Measurements from ENCODE around the gene MIPOL1.

MIPOL1 gene

GRCh38 chr14:37369425-37369824 is 171.7 kb downstream of the MIPOL1 start:
- POLR2A ChIA-PET, result no interaction called here
- no peak overlapping the region for H3K4me3 ChIP-seq (ENCODE audit: low read depth, low read length)
- no peaks in the 10 kb centered on the region for H3K36me3 ChIP-seq (ENCODE audit: control insufficient read depth in 2 of 2, insufficient read depth in 1 of 2, low read length in 2 of 2)
- CTCF ChIA-PET, result interaction anchor here (0.5 kb wide), 1 partner anchor 27 kb away, joined by 3 read pairs; no protein-coding TSS in a partner anchor
- no peaks in the 10 kb centered on the region for H3K9me3 ChIP-seq (ENCODE audit: control insufficient read depth, insufficient read depth, low read depth, low read length)
- H3K27ac ChIP-seq (ENCODE audit: extremely low read depth, low read depth, low read length), result no peak overlapping the region
- no peaks in the 10 kb centered on the region for H3K4me1 ChIP-seq (ENCODE audit: control insufficient read depth, insufficient read depth, low read length)
- no peak for TF ChIP-seq ZNF785 (tag by site-specific recombination; IDR thresholded peaks at IDR 0.05)
- TF ChIP-seq ZSCAN23 (tag by site-specific recombination; IDR thresholded peaks at IDR 0.05), result no peak
- TF ChIP-seq ZNF221 (tag by site-specific recombination; IDR thresholded peaks at IDR 0.05; ENCODE audit: borderline replicate concordance), result no peak
- no peak for TF ChIP-seq SCRT2 (tag by site-specific recombination; IDR thresholded peaks at IDR 0.05)

- no peak for TF ChIP-seq MEIS1 (CRISPR knock-in tag; IDR thresholded peaks at IDR 0.05; ENCODE audit: borderline replicate concordance)
- no peak for TF ChIP-seq ZFP3 (tag by site-specific recombination; IDR thresholded peaks at IDR 0.05; ENCODE audit: low read depth)
- TF ChIP-seq ZNF133 (tag by site-specific recombination; IDR thresholded peaks at IDR 0.05), result no peak
- TF ChIP-seq ZNF211 (tag by site-specific recombination; IDR thresholded peaks at IDR 0.05; ENCODE audit: low read depth), result no peak
- TF ChIP-seq ZNF350 (tag by site-specific recombination; IDR thresholded peaks at IDR 0.05), result no peak
- no peak for TF ChIP-seq ZNF112 (tag by site-specific recombination; IDR thresholded peaks at IDR 0.05)
- TF ChIP-seq ZNF530 (tag by site-specific recombination; IDR thresholded peaks at IDR 0.05; ENCODE audit: low read depth), result no peak
- CTCF ChIA-PET, result no interaction called here
- H3K9me3 ChIP-seq (ENCODE audit: control insufficient read depth, insufficient read depth, low read depth, low read length), result no peaks in the 10 kb centered on the region
- no peaks in the 10 kb centered on the region for H3K4me1 ChIP-seq (ENCODE audit: control insufficient read depth, insufficient read depth, low read length)
- POLR2A ChIA-PET, result no interaction called here
- no peaks in the 10 kb centered on the region for H3K36me3 ChIP-seq (ENCODE audit: control insufficient read depth in 2 of 2, insufficient read depth in 1 of 2, low read length in 2 of 2)
- H3K4me3 ChIP-seq (ENCODE audit: low read depth, low read length), result no peak overlapping the region
- no peak overlapping the region for H3K27ac ChIP-seq (ENCODE audit: extremely low read depth, low read depth, low read length)
These were observed 177.8 kb downstream of the MIPOL1 start for GRCh38 chr14:37375566-37375965.

- ChIA-PET POLR2A (interaction anchor here (0.6 kb wide), 1 partner anchor 218 kb away, joined by 4 read pairs; the partner anchor contains the start of gene FOXA1), CTCF (interaction anchor here (0.6 to 1.4 kb wide), 2 partner anchors 130 to 187 kb away, joined by 3 read pairs; no protein-coding TSS in a partner anchor)
- Histone ChIP-seq H3K9me3 (ENCODE audit: control insufficient read depth, insufficient read depth, low read depth, low read length) (no peaks in the 10 kb centered on the region), H3K4me3 (ENCODE audit: low read depth, low read length) (no peak overlapping the region), H3K27ac (ENCODE audit: extremely low read depth, low read depth, low read length) (no peak overlapping the region), H3K36me3 (ENCODE audit: control insufficient read depth in 2 of 2, insufficient read depth in 1 of 2, low read length in 2 of 2) (no peaks in the 10 kb centered on the region), H3K4me1 (ENCODE audit: control insufficient read depth, insufficient read depth, low read length) (no peaks in the 10 kb centered on the region)
- TF ChIP-seq ZBTB6 (tag by site-specific recombination; IDR thresholded peaks at IDR 0.05) (no peak), ZNF221 (tag by site-specific recombination; IDR thresholded peaks at IDR 0.05; ENCODE audit: borderline replicate concordance) (no peak), ZNF274 (IDR thresholded peaks at IDR 0.05; ENCODE audit: low read length) (no peak), ZNF274 (tag by site-specific recombination; IDR thresholded peaks at IDR 0.05; ENCODE audit: borderline replicate concordance) (no peak), ZNF514 (tag by site-specific recombination; IDR thresholded peaks at IDR 0.05) (no peak), ZBTB20 (tag by site-specific recombination; IDR thresholded peaks at IDR 0.05) (no peak), ATF2 (tag by site-specific recombination; IDR thresholded peaks at IDR 0.05; ENCODE audit: low read depth) (no peak), KLF7 (tag by site-specific recombination; IDR thresholded peaks at IDR 0.05; ENCODE audit: borderline replicate concordance) (no peak), CTCF (tag by site-specific recombination; IDR thresholded peaks at IDR 0.05) (no peak), ZBTB7A (tag by site-specific recombination; IDR thresholded peaks at IDR 0.05; ENCODE audit: low read depth) (no peak), ZNF501 (tag by site-specific recombination; IDR thresholded peaks at IDR 0.05) (no peak), KLF9 (tag by site-specific recombination; IDR thresholded peaks at IDR 0.05; ENCODE audit: low read depth) (no peak), ZNF169 (tag by site-specific recombination; IDR thresholded peaks at IDR 0.05) (no peak), ZNF423 (tag by site-specific recombination; IDR thresholded peaks at IDR 0.05) (no peak), ZNF777 (tag by site-specific recombination; IDR thresholded peaks at IDR 0.05; ENCODE audit: borderline replicate concordance) (no peak), EGR2 (tag by site-specific recombination; IDR thresholded peaks at IDR 0.05; ENCODE audit: low read depth) (no peak), MYNN (tag by site-specific recombination; IDR thresholded peaks at IDR 0.05; ENCODE audit: borderline replicate concordance) (no peak), ZNF341 (tag by site-specific recombination; IDR thresholded peaks at IDR 0.05; ENCODE audit: low read depth) (no peak), ZBTB1 (tag by site-specific recombination; IDR thresholded peaks at IDR 0.05) (no peak), ZNF701 (tag by site-specific recombination; IDR thresholded peaks at IDR 0.05) (no peak)
These were observed 179.3 kb downstream of the MIPOL1 start for GRCh38 chr14:37376944-37377609.
